Smooth muscle cell (in vitro differentiated cells): ENCODE data around the gene MORN1. TPM values are rescaled to one million over a fixed set of nuclear protein-coding genes. Genes with fewer than 3 reads are reported as not detected.

Experiments used
- DNase-seq: peaks from one replicate; lab custom pipeline; 2025; ENCODE audit not compliant: unreplicated experiment; lab: John Stamatoyannopoulos, UW
- H2AFZ ChIP-seq: fragments of 200-600 bp; sonication (generic); 2 replicates; pipeline ENCODE4 v1.6.0; 2016; ENCODE audit warnings: antibody characterized with exemption, low read depth, mild to moderate bottlenecking
- H3F3A ChIP-seq: fragments of 200-600 bp; sonication (generic); 2 replicates; pipeline ENCODE4 v1.6.0; 2017; ENCODE audit warnings: antibody characterized with exemption, low read depth
- H3K27ac ChIP-seq: fragments of 200-600 bp; sonication (generic); 2 replicates; pipeline ENCODE4 v1.5.1; 2016; ENCODE audit warnings: low read depth, mild to moderate bottlenecking
- H3K27me3 ChIP-seq: fragments of 200-600 bp; sonication (generic); 2 replicates; pipeline ENCODE4 v1.6.1; 2016; ENCODE audit warnings: low read depth, mild to moderate bottlenecking
- H3K36me3 ChIP-seq: fragments of 200-600 bp; sonication (generic); 2 replicates; pipeline ENCODE4 v1.5.1; 2016; ENCODE audit warnings: low read depth
- H3K4me1 ChIP-seq: fragments of 200-600 bp; sonication (generic); 2 replicates; pipeline ENCODE4 v1.5.1; 2016; ENCODE audit warnings: low read depth
- H3K4me2 ChIP-seq: fragments of 200-600 bp; sonication (generic); 2 replicates; pipeline ENCODE4 v1.6.0; 2016; ENCODE audit warnings: mild to moderate bottlenecking
- H3K4me3 ChIP-seq: fragments of 200-600 bp; sonication (generic); 2 replicates; pipeline ENCODE4 v1.5.1; 2016; ENCODE audit warnings: mild to moderate bottlenecking
- H3K79me2 ChIP-seq: fragments of 200-600 bp; sonication (generic); 2 replicates; pipeline ENCODE4 v1.6.0; 2016; ENCODE audit warnings: low read depth, mild to moderate bottlenecking
- H3K9ac ChIP-seq: fragments of 200-600 bp; sonication (generic); 2 replicates; pipeline ENCODE4 v1.6.0; 2016; ENCODE audit warnings: low read depth
- H3K9me3 ChIP-seq: fragments of 200-600 bp; sonication (generic); replicated peaks from 2 replicates; pipeline ENCODE4 v1.5.1; 2016; ENCODE audit warnings: low read depth
- H4K20me1 ChIP-seq: fragments of 200-600 bp; sonication (generic); 2 replicates; pipeline ENCODE4 v1.6.0; 2016; ENCODE audit warnings: low read depth
- CTCF ChIP-seq: fragments of 200-600 bp; sonication (generic); IDR thresholded peaks from 2 replicates; pipeline ENCODE4 v1.5.1; 2017; ENCODE audit warnings: borderline replicate concordance, mild to moderate bottlenecking, antibody characterized with exemption; ENCODE audit not compliant: insufficient read depth, poor library complexity, severe bottlenecking
- WGBS: methylation state at CpG from one replicate; pipeline ENCODE4 v1.1.7; 2016; ENCODE audit warnings: low lambda C conversion rate; 5-methylcytosine and 5-hydroxymethylcytosine counted together
- polyA plus RNA-seq: library from polyadenylated mRNA; unstranded; fragments of >200 nt; fragmentation: Nextera tagmentation; extraction: Ambion mirVana; gene quantifications from 2 replicates; pipeline ENCODE4 v1.2.1, GENCODE V29; 2016
- total RNA-seq: library from RNA; depleted of rRNA; stranded (reverse); fragments of >200 nt; gene quantifications from 2 replicates; pipeline ENCODE4 v1.2.3, GENCODE V29; 2014

MORN1 gene
- total and polyA plus RNA-seq, 2 experiments from 2014 or later, result 4.9 to 6.2 TPM

- WGBS, result 80% methylated on average over 21 of the region's 21 CpGs
- H3K4me1 ChIP-seq, result peaks cover 42% of the 10 kb centered on the region
- peak overlapping the region; percentile 97 for H3K4me2 ChIP-seq
- no peaks in the 10 kb centered on the region for H3K79me2 ChIP-seq
- H3F3A ChIP-seq, result peaks cover 19% of the 10 kb centered on the region
- DNase-seq, result no peak
- H3K9ac ChIP-seq, result peak overlapping the region; percentile 37
- no peaks in the 10 kb centered on the region for H4K20me1 ChIP-seq
- H3K36me3 ChIP-seq, result no peaks in the 10 kb centered on the region
- H3K9me3 ChIP-seq, result no peaks in the 10 kb centered on the region
- no peak overlapping the region for H3K4me3 ChIP-seq
- no peak for TF ChIP-seq CTCF
- H3K27me3 ChIP-seq, result no peaks in the 10 kb centered on the region
- H2AFZ ChIP-seq, result no peak overlapping the region
- H3K27ac ChIP-seq, result peak overlapping the region; percentile 91
These were observed 75.5 kb downstream of the MORN1 start for GRCh38 chr1:2315674-2316450.

GRCh38 chr1:2314803-2315673 is 76.3 kb downstream of the MORN1 start:
- no peaks in the 10 kb centered on the region for H3K36me3 ChIP-seq
- 55% methylated on average over 22 of the region's 91 CpGs for WGBS

GRCh38 chr1:2314273-2314802 is 77.0 kb downstream of the MORN1 start:
- H3F3A ChIP-seq, result peaks cover 19% of the 10 kb centered on the region
- H3K4me2 ChIP-seq, result peak overlapping the region; percentile 97
- 4% methylated on average over 40 of the region's 54 CpGs for WGBS
- DNase-seq, result peak; percentile 80
- H2AFZ ChIP-seq, result no peak overlapping the region
- H3K79me2 ChIP-seq, result peaks cover 3% of the 10 kb centered on the region
- H3K9ac ChIP-seq, result peak overlapping the region; percentile 89
- H4K20me1 ChIP-seq, result no peaks in the 10 kb centered on the region
- H3K4me3 ChIP-seq, result peak overlapping the region; percentile 61
- H3K27ac ChIP-seq, result peak overlapping the region; percentile 91
- H3K9me3 ChIP-seq, result no peaks in the 10 kb centered on the region
- no peaks in the 10 kb centered on the region for H3K36me3 ChIP-seq
- H3K27me3 ChIP-seq, result no peaks in the 10 kb centered on the region
- TF ChIP-seq CTCF, result no peak
- H3K4me1 ChIP-seq, result peaks cover 37% of the 10 kb centered on the region

More at GRCh38 chr1:2314803-2315673, 76.3 kb downstream of the MORN1 start:
- H3F3A ChIP-seq, result peaks cover 19% of the 10 kb centered on the region
- H3K27me3 ChIP-seq, result no peaks in the 10 kb centered on the region
- H3K4me3 ChIP-seq, result peak overlapping the region; percentile 61
- H4K20me1 ChIP-seq, result no peaks in the 10 kb centered on the region
- peaks cover 37% of the 10 kb centered on the region for H3K4me1 ChIP-seq
- H3K4me2 ChIP-seq, result peak overlapping the region; percentile 97
- peak overlapping the region; percentile 89 for H3K9ac ChIP-seq
- no peaks in the 10 kb centered on the region for H3K9me3 ChIP-seq
- no peak overlapping the region for H2AFZ ChIP-seq
- H3K79me2 ChIP-seq, result peaks cover 3% of the 10 kb centered on the region
- DNase-seq, result peak; percentile 60
- TF ChIP-seq CTCF, result peak; percentile 100
- peak overlapping the region; percentile 91 for H3K27ac ChIP-seq
